ENCODE data around the gene XPC.

The XPC gene

GRCh38 chr3:14169871-14170270, 8.5 kb downstream of the XPC start:
- H3K4me3 ChIP-seq (ENCODE audit: low read depth, low read length): no peak overlapping the region
- no peak overlapping the region for H3K27ac ChIP-seq (ENCODE audit: extremely low read depth, low read depth, low read length)
- ChIA-PET CTCF (no interaction called here), POLR2A (interaction anchor here (1.5 kb wide), 1 partner anchor 9 kb away, joined by 6 read pairs; the partner anchor contains the start of genes LSM3 and XPC)
- no peak for TF ChIP-seq ZBTB20 (tag by site-specific recombination; IDR thresholded peaks at IDR 0.05)
- TF ChIP-seq OSR2 (tag by site-specific recombination; IDR thresholded peaks at IDR 0.05): no peak
- no peak for TF ChIP-seq ZNF639 (tag by site-specific recombination; IDR thresholded peaks at IDR 0.05)
- no peak for TF ChIP-seq ZNF148 (tag by site-specific recombination; IDR thresholded peaks at IDR 0.05; ENCODE audit: borderline replicate concordance)
- H3K9me3 ChIP-seq (ENCODE audit: control insufficient read depth, insufficient read depth, low read depth, low read length): no peaks in the 10 kb centered on the region
- H3K4me1 ChIP-seq (ENCODE audit: control insufficient read depth, insufficient read depth, low read length): no peaks in the 10 kb centered on the region
- H3K36me3 ChIP-seq (ENCODE audit: control insufficient read depth in 2 of 2, insufficient read depth in 1 of 2, low read length in 2 of 2): peaks cover 42 to 85% of the 10 kb centered on the region in 2 experiments; a peak in 2 of 3 replicates

- ChIA-PET POLR2A (interaction anchor here (1.0 to 1.5 kb wide), 2 partner anchors 9 kb away, joined by 4 to 6 read pairs; partner anchors contain the start of genes LSM3 and XPC), CTCF (no interaction called here)
- TF ChIP-seq ZNF26 (tag by site-specific recombination; IDR thresholded peaks at IDR 0.05) (no peak), ZBTB49 (tag by site-specific recombination; IDR thresholded peaks at IDR 0.05; ENCODE audit: low read depth) (no peak), TSHZ1 (tag by site-specific recombination; IDR thresholded peaks at IDR 0.05; ENCODE audit: borderline replicate concordance) (no peak), ZNF747 (tag by site-specific recombination; IDR thresholded peaks at IDR 0.05) (no peak), ZNF138 (tag by site-specific recombination; IDR thresholded peaks at IDR 0.05; ENCODE audit: borderline replicate concordance) (no peak), ZFP41 (tag by site-specific recombination; IDR thresholded peaks at IDR 0.05; ENCODE audit: borderline replicate concordance) (no peak), WT1 (tag by site-specific recombination; IDR thresholded peaks at IDR 0.05) (no peak), ZNF202 (tag by site-specific recombination; IDR thresholded peaks at IDR 0.05; ENCODE audit: borderline replicate concordance) (no peak), HOXC10 (CRISPR knock-in tag; IDR thresholded peaks at IDR 0.05) (no peak), ZNF670 (tag by site-specific recombination; IDR thresholded peaks at IDR 0.05; ENCODE audit: low read depth) (no peak), ZNF266 (tag by site-specific recombination; IDR thresholded peaks at IDR 0.05; ENCODE audit: low read depth) (no peak), ZNF398 (tag by site-specific recombination; IDR thresholded peaks at IDR 0.05) (no peak), ZNF585B (tag by site-specific recombination; IDR thresholded peaks at IDR 0.05) (no peak), ZSCAN4 (tag by site-specific recombination; IDR thresholded peaks at IDR 0.05) (no peak), ZNF529 (tag by site-specific recombination; IDR thresholded peaks at IDR 0.05; ENCODE audit: insufficient replicate concordance) (no peak), ZEB2 (tag by site-specific recombination; IDR thresholded peaks at IDR 0.05) (no peak)
Observed at GRCh38 chr3:14169435-14169834, 9.0 kb downstream of the XPC start.

More at GRCh38 chr3:14169435-14169834, 9.0 kb downstream of the XPC start:
- Histone ChIP-seq H3K9me3 (ENCODE audit: control insufficient read depth, insufficient read depth, low read depth, low read length) (no peaks in the 10 kb centered on the region), H3K4me1 (ENCODE audit: control insufficient read depth, insufficient read depth, low read length) (no peaks in the 10 kb centered on the region), H3K27ac (ENCODE audit: extremely low read depth, low read depth, low read length) (no peak overlapping the region), H3K4me3 (ENCODE audit: low read depth, low read length) (no peak overlapping the region), H3K36me3 (ENCODE audit: control insufficient read depth in 2 of 2, insufficient read depth in 1 of 2, low read length in 2 of 2) (peaks cover 45 to 90% of the 10 kb centered on the region in 2 experiments; a peak in 2 of 3 replicates)

Measured in HEK293 (cell line).